ENCODE results near the gene ANGPTL7.

DNA sequence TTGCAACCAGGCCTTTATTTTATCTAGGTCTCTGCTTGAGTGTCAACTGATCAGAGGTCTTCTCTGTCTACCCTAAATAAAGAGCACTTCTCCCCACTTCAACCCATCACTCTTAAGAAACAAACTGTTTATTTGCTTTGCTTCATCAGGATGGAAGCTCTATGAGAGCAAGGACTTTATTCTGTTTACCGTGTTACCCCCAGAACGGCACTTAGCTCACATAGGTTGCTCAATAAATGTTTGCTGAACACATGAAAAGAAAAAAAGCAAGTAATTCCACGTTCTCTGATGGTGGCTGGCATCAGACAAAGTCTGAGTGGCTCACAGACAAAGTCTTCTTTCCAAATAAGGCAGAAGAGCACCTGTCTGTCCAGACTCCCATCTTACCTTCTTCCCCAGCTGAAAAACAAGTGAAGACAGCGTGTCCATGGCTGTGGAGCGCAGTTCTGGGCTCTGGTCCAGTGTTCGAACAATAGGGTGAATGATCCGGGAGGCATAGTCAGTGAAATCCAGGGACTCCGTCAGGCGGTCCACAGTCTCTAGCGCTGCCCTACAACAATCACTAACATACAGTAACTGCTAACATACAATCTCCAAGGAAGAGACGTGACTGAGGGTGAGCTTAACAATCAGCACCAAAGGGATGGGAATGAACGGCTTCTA is 22.9 kb downstream of the ANGPTL7 start:
- TF ChIP-seq, protein P1, sequence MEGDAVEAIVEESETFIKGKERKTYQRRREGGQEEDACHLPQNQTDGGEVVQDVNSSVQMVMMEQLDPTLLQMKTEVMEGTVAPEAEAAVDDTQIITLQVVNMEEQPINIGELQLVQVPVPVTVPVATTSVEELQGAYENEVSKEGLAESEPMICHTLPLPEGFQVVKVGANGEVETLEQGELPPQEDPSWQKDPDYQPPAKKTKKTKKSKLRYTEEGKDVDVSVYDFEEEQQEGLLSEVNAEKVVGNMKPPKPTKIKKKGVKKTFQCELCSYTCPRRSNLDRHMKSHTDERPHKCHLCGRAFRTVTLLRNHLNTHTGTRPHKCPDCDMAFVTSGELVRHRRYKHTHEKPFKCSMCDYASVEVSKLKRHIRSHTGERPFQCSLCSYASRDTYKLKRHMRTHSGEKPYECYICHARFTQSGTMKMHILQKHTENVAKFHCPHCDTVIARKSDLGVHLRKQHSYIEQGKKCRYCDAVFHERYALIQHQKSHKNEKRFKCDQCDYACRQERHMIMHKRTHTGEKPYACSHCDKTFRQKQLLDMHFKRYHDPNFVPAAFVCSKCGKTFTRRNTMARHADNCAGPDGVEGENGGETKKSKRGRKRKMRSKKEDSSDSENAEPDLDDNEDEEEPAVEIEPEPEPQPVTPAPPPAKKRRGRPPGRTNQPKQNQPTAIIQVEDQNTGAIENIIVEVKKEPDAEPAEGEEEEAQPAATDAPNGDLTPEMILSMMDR (conservative IDR thresholded peaks at IDR 0.05 in 1 of 2, IDR thresholded peaks at IDR 0.05 in 1 of 2; ENCODE audit: low read depth in 1 of 2, low read length in 2 of 2) = no peak
- TF ChIP-seq EZH2 (IDR thresholded peaks at IDR 0.05; ENCODE audit: low read length, missing control alignments) = no peak

Data from fibroblast of lung (primary cell).